ENCODE results near the gene IGF1R. TPM values are rescaled to one million over a fixed set of nuclear protein-coding genes. Genes with fewer than 3 reads are reported as not detected.

IGF1R gene
- total and polyA plus RNA-seq, 2 donors (not counting 3 experiments of a cell fraction or from before 2014, with no cell fraction given), result 16.1 to 59.1 TPM

- H3K27ac ChIP-seq (ENCODE audit: insufficient read depth, low read depth, low read length), result no peak overlapping the region
- no peak overlapping the region for H3K9ac ChIP-seq (replicated peaks; ENCODE audit: extremely low read depth, insufficient read depth, low read length)
- DNase-seq (ENCODE audit: low read depth, low spot score) (no peak), FAIRE-seq (no peak)
- no peaks in the 10 kb centered on the region for H3K9me3 ChIP-seq (replicated peaks; ENCODE audit: control insufficient read depth, insufficient read depth, low read length)
- ChIA-PET POLR2A (no interaction called here), CTCF (no interaction called here)
- H4K20me1 ChIP-seq (replicated peaks; ENCODE audit: control insufficient read depth, extremely low read depth, insufficient read depth, low read length), result no peaks in the 10 kb centered on the region
- H3K36me3 ChIP-seq (ENCODE audit: control insufficient read depth in 2 of 2, extremely low read depth in 1 of 2, insufficient read depth in 2 of 2, low read length in 2 of 2), result no peaks in the 10 kb centered on the region
- no peak overlapping the region for H2AFZ ChIP-seq (ENCODE audit: low read depth, low read length)
- dilution Hi-C loops (cut with MboI; ENCODE audit: extremely low pct_ligation_motif_present, low sequenced_read_pairs) (no loop called here), intact Hi-C loops (cut with micrococcal nuclease) (no loop called here)
- peaks cover 2% of the 10 kb centered on the region for H3K79me2 ChIP-seq (ENCODE audit: control insufficient read depth, insufficient read depth, low read length)
- no TSS peak for BruUV-seq (replicated peaks)
- no peak for TF ChIP-seq POLR2A (IDR thresholded peaks at IDR 0.05; ENCODE audit: low read depth, low read length)
- no peak overlapping the region for H3K4me3 ChIP-seq (replicated peaks in 1 of 3; ENCODE audit: insufficient read depth in 1 of 3, low read depth in 1 of 3, low read length in 3 of 3)
- peaks cover 12% of the 10 kb centered on the region for H3K4me1 ChIP-seq (ENCODE audit: control insufficient read depth, extremely low read depth, insufficient read depth, low read length)
- H3K4me2 ChIP-seq (ENCODE audit: insufficient read depth, low read length), result no peak overlapping the region
- no peaks in the 10 kb centered on the region for H3K27me3 ChIP-seq (ENCODE audit: control insufficient read depth in 2 of 2, insufficient read depth in 2 of 2, low read length in 2 of 2)
- H3K9me1 ChIP-seq (replicated peaks; ENCODE audit: control insufficient read depth, extremely low read depth, insufficient read depth, low read length), result no peaks in the 10 kb centered on the region
Observed at GRCh38 chr15:98842192-98842972, 194.0 kb downstream of the IGF1R start.

GRCh38 chr15:98842973-98843285, 194.6 kb downstream of the IGF1R start:
- dilution Hi-C loops (cut with MboI; ENCODE audit: extremely low pct_ligation_motif_present, low sequenced_read_pairs) (no loop called here), intact Hi-C loops (cut with micrococcal nuclease) (no loop called here)
- Histone ChIP-seq H4K20me1 (replicated peaks; ENCODE audit: control insufficient read depth, extremely low read depth, insufficient read depth, low read length) (no peaks in the 10 kb centered on the region), H3K9me1 (replicated peaks; ENCODE audit: control insufficient read depth, extremely low read depth, insufficient read depth, low read length) (no peaks in the 10 kb centered on the region), H3K79me2 (ENCODE audit: control insufficient read depth, insufficient read depth, low read length) (peaks cover 2% of the 10 kb centered on the region), H3K4me2 (ENCODE audit: insufficient read depth, low read length) (no peak overlapping the region), H3K27ac (ENCODE audit: insufficient read depth, low read depth, low read length) (no peak overlapping the region), H3K9me3 (replicated peaks; ENCODE audit: control insufficient read depth, insufficient read depth, low read length) (no peaks in the 10 kb centered on the region), H3K27me3 (ENCODE audit: control insufficient read depth in 2 of 2, insufficient read depth in 2 of 2, low read length in 2 of 2) (no peaks in the 10 kb centered on the region), H2AFZ (ENCODE audit: low read depth, low read length) (no peak overlapping the region), H3K36me3 (ENCODE audit: control insufficient read depth in 2 of 2, extremely low read depth in 1 of 2, insufficient read depth in 2 of 2, low read length in 2 of 2) (no peaks in the 10 kb centered on the region), H3K9ac (replicated peaks; ENCODE audit: extremely low read depth, insufficient read depth, low read length) (no peak overlapping the region), H3K4me1 (ENCODE audit: control insufficient read depth, extremely low read depth, insufficient read depth, low read length) (peaks cover 12% of the 10 kb centered on the region), H3K4me3 (replicated peaks in 1 of 3; ENCODE audit: insufficient read depth in 1 of 3, low read depth in 1 of 3, low read length in 3 of 3) (no peak overlapping the region)
- ChIA-PET POLR2A (no interaction called here), CTCF (interaction anchor here (1.0 kb wide), 1 partner anchor 9 kb away, joined by 3 read pairs; no protein-coding TSS in a partner anchor)
- DNase-seq (ENCODE audit: low read depth, low spot score) (no peak), FAIRE-seq (no peak)
- BruUV-seq (replicated peaks), result no TSS peak
- no peak for TF ChIP-seq CTCF (IDR thresholded peaks at IDR 0.05; ENCODE audit: extremely low read depth in 1 of 2, insufficient read depth in 1 of 2, low read depth in 1 of 2, low read length in 2 of 2)
- TF ChIP-seq FOS (IDR thresholded peaks at IDR 0.05; ENCODE audit: borderline replicate concordance, insufficient read depth, low read length), result no peak
- TF ChIP-seq JUN (IDR thresholded peaks at IDR 0.05; ENCODE audit: borderline replicate concordance, insufficient read depth, insufficient read length, low read depth), result no peak
- no peak for TF ChIP-seq GATA2 (IDR thresholded peaks at IDR 0.05; ENCODE audit: insufficient read depth, insufficient read length, low read depth, low read length)
- TF ChIP-seq POLR2AphosphoS5 (IDR thresholded peaks at IDR 0.05; ENCODE audit: insufficient read depth, low read depth, low read length), result no peak
- TF ChIP-seq MAX (IDR thresholded peaks at IDR 0.05; ENCODE audit: insufficient read depth, insufficient read length), result no peak
- no peak for TF ChIP-seq POLR2A (IDR thresholded peaks at IDR 0.05; ENCODE audit: low read depth, low read length)
